Measurements from ENCODE around the gene LETM1. TPM values are rescaled to one million over a fixed set of nuclear protein-coding genes. Genes with fewer than 3 reads are reported as not detected.

The LETM1 gene
- total and polyA plus RNA-seq, 8 donors = 5.3 to 255 (median 52.1) TPM

DNA sequence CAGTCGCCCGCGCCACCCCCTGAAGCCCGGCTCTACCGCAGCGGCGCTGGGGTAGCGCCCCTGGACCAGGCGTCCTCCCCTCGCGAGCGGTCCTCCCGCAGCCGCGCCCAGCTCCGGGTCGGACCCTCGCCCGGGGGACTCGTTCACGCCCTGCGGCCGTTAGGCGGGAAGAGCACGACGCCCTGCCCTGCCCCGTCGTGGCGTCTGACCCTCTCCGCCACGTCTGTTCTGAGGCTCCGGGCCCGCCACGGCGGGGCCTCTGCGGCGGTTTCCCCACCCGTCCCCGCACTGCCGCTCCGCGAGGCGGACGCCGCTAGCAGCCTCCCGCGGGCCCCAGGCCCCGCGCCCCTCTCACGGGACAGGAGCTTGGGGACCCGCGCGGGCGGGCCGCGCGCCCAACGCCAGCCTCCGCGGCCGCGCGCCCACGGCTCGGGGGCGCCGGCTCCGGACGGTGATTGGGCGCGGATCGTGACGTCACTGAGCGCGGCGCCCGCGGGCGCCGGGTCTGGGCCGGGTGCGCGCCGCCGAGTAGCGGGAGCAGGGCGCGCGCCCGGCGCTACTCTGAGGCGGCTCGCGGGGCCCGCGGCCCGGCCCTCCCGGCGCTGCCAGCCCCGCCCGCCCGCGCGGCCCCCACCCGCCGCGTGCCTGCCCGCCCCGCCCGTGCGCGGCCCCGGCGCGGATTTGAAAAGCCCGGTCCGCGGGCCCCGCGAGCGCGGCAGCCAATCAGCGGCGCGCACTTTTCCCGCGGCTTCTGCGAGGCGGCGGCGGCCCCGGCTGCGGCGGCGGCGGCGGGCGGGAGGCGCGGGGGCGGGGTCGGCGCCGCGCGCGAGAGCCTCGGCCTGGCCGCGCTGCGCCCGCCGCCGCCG is 14.9 kb upstream of the LETM1 start, which contains the start of gene NSD2:
NSD2 (plus strand) TSS at position 816 of the 866 bp plus-strand sequence. CDS start 29,262 bp downstream, outside the sequence.
- Histone ChIP-seq H3K27ac (peak within 1 kb of the TSS; percentile 98 to 100 (median 100)), H3K27me3 (peaks cover 0 to 12% (median 0%) of the 10 kb centered on the region in 3 donors), H3K9me3 (no peaks in the 10 kb centered on the region), H3K4me1 (peaks cover 22 to 55% (median 43%) of the 10 kb centered on the region in 4 donors), H3K4me3 (peak within 1 kb of the TSS; percentile 86 to 99 (median 94)), H3K36me3 (no peaks in the 10 kb centered on the region)
- peak; percentile 93 to 96 for DNase-seq
- intact Hi-C loops (cut with DNase I; ENCODE audit: low total_unique reads) = no loop called here
- WGBS, 5 donors = 0 to 1% (median 0%) methylated on average over 37 to 133 of the region's 155 CpGs; no CpG with 5 or more reads in 1 of the 5 donors
- TF ChIP-seq POLR2AphosphoS5 (IDR thresholded peaks at IDR 0.05) = peak; percentile 11 to 86 (median 86)
- peak in 1 of 4 donors; percentile 39 for TF ChIP-seq POLR2A (IDR thresholded peaks at IDR 0.05)
- TF ChIP-seq, protein P1, sequence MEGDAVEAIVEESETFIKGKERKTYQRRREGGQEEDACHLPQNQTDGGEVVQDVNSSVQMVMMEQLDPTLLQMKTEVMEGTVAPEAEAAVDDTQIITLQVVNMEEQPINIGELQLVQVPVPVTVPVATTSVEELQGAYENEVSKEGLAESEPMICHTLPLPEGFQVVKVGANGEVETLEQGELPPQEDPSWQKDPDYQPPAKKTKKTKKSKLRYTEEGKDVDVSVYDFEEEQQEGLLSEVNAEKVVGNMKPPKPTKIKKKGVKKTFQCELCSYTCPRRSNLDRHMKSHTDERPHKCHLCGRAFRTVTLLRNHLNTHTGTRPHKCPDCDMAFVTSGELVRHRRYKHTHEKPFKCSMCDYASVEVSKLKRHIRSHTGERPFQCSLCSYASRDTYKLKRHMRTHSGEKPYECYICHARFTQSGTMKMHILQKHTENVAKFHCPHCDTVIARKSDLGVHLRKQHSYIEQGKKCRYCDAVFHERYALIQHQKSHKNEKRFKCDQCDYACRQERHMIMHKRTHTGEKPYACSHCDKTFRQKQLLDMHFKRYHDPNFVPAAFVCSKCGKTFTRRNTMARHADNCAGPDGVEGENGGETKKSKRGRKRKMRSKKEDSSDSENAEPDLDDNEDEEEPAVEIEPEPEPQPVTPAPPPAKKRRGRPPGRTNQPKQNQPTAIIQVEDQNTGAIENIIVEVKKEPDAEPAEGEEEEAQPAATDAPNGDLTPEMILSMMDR (IDR thresholded peaks at IDR 0.05) = no peak
- no peak for TF ChIP-seq EP300 (IDR thresholded peaks at IDR 0.05)

- no peaks in the 10 kb centered on the region for H3K9me3 ChIP-seq
- peak; percentile 92 to 96 for DNase-seq
- WGBS, 5 donors = 0 to 1% (median 0%) methylated on average over 3 to 22 of the region's 22 CpGs
- H3K27me3 ChIP-seq = peaks cover 0 to 17% (median 0%) of the 10 kb centered on the region in 3 donors
- H3K27ac ChIP-seq = peak overlapping the region; percentile 98 to 100 (median 100)
- TF ChIP-seq POLR2AphosphoS5 (IDR thresholded peaks at IDR 0.05) (no peak), POLR2A (IDR thresholded peaks at IDR 0.05) (no peak), EP300 (IDR thresholded peaks at IDR 0.05) (no peak)
- TF ChIP-seq, protein P1 (IDR thresholded peaks at IDR 0.05) = no peak
- no peaks in the 10 kb centered on the region for H3K36me3 ChIP-seq
- peaks cover 22 to 55% (median 42%) of the 10 kb centered on the region in 4 donors for H3K4me1 ChIP-seq
- intact Hi-C loops (cut with DNase I; ENCODE audit: low total_unique reads) = no loop called here
- peak overlapping the region; percentile 71 to 81 (median 81) for H3K4me3 ChIP-seq
Observed at GRCh38 chr4:1870328-1870577, 14.3 kb upstream of the LETM1 start.

- Histone ChIP-seq H3K27me3 (peaks cover 0 to 21% (median 0%) of the 10 kb centered on the region in 3 donors), H3K4me1 (peaks cover 22 to 53% (median 41%) of the 10 kb centered on the region in 4 donors), H3K36me3 (no peaks in the 10 kb centered on the region), H3K9me3 (no peaks in the 10 kb centered on the region), H3K4me3 (peak overlapping the region; percentile 71 to 81 (median 81)), H3K27ac (peak overlapping the region; percentile 98 to 100 (median 100))
- TF ChIP-seq EP300 (IDR thresholded peaks at IDR 0.05) (no peak), POLR2AphosphoS5 (IDR thresholded peaks at IDR 0.05) (no peak), POLR2A (IDR thresholded peaks at IDR 0.05) (no peak)
- TF ChIP-seq, protein P1 (IDR thresholded peaks at IDR 0.05) = no peak
- no peak for DNase-seq
- WGBS, 5 donors = 36 to 43% (median 42%) methylated on average over 19 of the region's 19 CpGs
- intact Hi-C loops (cut with DNase I; ENCODE audit: low total_unique reads) = no loop called here
Observed at GRCh38 chr4:1869530-1870327, 13.8 kb upstream of the LETM1 start.

DNA sequence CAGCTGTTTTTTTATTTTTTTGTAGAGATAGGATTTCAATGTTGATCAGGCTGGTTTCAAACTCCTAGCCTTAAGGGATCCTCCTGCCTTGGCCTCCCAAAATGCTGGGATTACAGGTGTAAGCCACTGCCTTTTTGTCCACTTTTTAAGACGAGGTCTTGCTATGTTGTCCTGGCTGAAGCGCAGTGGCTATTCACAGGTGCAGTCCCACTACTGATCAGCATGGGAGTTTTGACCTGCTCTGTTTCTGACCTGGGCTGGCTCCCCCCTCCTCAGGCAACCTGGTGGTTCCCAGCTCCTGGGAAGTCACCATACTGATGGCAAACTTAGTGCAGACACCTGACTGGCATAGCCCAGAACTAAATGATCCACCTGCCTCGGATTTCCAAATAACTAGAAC is 13.0 kb upstream of the LETM1 start:
- Histone ChIP-seq H3K27ac (peak overlapping the region in 3 of 5 donors; percentile 100), H3K27me3 (peaks cover 0 to 29% (median 0%) of the 10 kb centered on the region in 3 donors), H3K4me1 (peaks cover 22 to 45% (median 35%) of the 10 kb centered on the region in 4 donors), H3K9me3 (no peaks in the 10 kb centered on the region), H3K36me3 (no peaks in the 10 kb centered on the region), H3K4me3 (no peak overlapping the region)
- TF ChIP-seq EP300 (IDR thresholded peaks at IDR 0.05) (no peak), POLR2AphosphoS5 (IDR thresholded peaks at IDR 0.05) (no peak), POLR2A (IDR thresholded peaks at IDR 0.05) (no peak)
- TF ChIP-seq, protein P1 (IDR thresholded peaks at IDR 0.05) = no peak
- intact Hi-C loops (cut with DNase I; ENCODE audit: low total_unique reads) = no loop called here
- DNase-seq = no peak
- 85 to 96% (median 93%) methylated on average over 3 of the region's 3 CpGs for WGBS, 5 donors

All from stomach (tissue), 9 donors.